GM18868 (cell line): Measurements from ENCODE around the gene METTL17.
"Not testable (repeated sequence)": the region's sequence is repeated elsewhere in the genome, so short reads cannot be mapped to it uniquely, and the experiment has no call there.

Experiments
- ATAC-seq: cut with Tn5 transposase; IDR thresholded peaks from one replicate; pipeline ENCODE4 v1.9.1; 2021; ENCODE audit warnings: mild to moderate bottlenecking, moderate library complexity; ENCODE audit not compliant: unreplicated experiment

Gene METTL17, protein sequence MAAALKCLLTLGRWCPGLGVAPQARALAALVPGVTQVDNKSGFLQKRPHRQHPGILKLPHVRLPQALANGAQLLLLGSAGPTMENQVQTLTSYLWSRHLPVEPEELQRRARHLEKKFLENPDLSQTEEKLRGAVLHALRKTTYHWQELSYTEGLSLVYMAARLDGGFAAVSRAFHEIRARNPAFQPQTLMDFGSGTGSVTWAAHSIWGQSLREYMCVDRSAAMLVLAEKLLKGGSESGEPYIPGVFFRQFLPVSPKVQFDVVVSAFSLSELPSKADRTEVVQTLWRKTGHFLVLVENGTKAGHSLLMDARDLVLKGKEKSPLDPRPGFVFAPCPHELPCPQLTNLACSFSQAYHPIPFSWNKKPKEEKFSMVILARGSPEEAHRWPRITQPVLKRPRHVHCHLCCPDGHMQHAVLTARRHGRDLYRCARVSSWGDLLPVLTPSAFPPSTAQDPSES

DNA sequence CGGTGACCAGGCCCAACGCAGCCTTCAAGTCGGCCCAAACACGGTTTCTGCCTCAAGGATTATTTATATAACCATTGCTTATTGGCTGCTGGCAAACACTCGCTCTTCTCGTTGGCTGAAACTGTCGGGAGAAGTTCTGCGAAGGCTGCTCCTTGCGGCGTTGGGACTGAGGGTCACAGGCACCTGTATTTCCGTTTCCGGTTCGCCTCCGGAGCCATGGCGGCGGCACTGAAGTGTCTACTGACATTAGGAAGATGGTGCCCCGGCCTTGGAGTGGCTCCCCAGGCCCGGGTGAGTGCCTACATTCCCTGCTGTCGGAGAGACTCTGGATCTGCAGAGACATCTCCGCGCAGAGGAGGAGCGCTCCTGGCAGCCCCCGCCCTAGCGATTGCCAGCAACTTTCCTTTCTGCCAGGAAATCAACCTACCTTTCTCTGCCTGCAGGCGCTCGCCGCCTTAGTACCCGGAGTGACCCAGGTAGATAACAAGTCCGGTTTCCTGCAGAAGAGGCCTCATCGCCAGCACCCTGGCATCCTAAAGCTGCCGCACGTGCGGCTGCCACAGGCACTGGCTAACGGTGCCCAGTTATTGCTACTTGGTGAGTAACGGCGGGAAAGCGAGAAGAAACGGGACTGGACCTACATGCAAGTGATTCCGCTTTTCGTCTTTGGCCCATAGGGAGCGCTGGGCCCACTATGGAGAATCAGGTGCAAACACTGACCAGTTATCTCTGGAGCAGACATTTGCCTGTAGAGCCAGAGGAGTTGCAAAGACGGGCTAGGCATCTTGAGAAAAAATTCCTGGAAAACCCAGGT lies at the start of gene METTL17:
Gene METTL17 (plus strand): TSS at position 194 of the 814 bp plus-strand sequence. CDS start 23 bp downstream, at position 217.
- ATAC-seq = peak; percentile 96

- ATAC-seq = not testable (repeated sequence)
Observed at GRCh38 chr14:20945146-20945545, 44.6 kb upstream of the METTL17 start.

- ATAC-seq = not testable (repeated sequence)
Observed at GRCh38 chr14:20946707-20947106, 43.1 kb upstream of the METTL17 start.

GRCh38 chr14:20954736-20955537 lies 34.8 kb upstream of the METTL17 start, which contains the start of gene RNASE2:
Gene RNASE2, plus strand, starts transcription at chr14:20955487. Its CDS starts 285 bp downstream, at chr14:20955772.
- not testable (repeated sequence) for ATAC-seq

- ATAC-seq = not testable (repeated sequence)
Observed at GRCh38 chr14:20955538-20955873, 34.3 kb upstream of the METTL17 start.

GRCh38 chr14:20956376-20956976 lies 33.3 kb upstream of the METTL17 start:
- no peak for ATAC-seq

DNA sequence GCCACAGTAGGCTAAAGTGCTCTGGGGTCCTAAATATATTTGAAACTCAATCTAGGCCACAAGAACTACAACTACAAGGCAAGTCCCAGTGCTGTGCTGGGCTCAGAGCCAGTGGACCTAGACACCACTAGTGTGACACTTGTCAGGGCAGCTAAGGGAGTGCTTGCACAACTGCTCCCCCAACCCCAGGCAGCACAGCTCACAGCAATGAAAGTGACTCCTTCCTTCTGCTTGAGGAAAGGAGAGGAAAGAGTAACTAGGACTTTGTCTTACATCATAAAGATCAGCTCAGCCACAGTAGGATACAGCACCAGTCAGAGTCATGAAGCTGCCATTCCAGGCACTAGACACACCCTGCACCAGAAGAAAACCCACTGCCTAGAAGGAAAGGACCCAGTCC lies 30.8 kb upstream of the METTL17 start:
- not testable (repeated sequence) for ATAC-seq

- ATAC-seq = no peak
Observed at GRCh38 chr14:20969336-20969735, 20.4 kb upstream of the METTL17 start.

- no peak for ATAC-seq
Observed at GRCh38 chr14:20970647-20970982, 19.2 kb upstream of the METTL17 start.

GRCh38 chr14:20970983-20971704 lies 18.6 kb upstream of the METTL17 start:
- peak; percentile 93 for ATAC-seq

DNA sequence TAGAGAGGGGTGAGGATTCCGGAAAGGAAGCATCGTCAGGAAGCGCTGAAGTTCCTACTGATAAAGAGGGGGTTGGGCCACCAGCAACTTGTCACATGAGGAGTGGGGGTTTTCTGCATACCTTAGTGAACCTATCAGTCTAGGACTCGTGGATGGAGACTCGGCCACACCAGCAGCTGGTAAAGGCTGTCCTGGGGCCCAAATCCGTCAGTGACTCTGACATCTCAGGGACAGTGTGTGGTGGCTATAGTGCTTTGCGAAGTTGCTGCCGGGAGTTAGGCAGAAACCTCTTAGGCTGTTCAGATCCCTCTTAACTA lies 18.1 kb upstream of the METTL17 start:
- ATAC-seq = peak; percentile 27

GRCh38 chr14:20973501-20973900 lies 16.3 kb upstream of the METTL17 start:
- no peak for ATAC-seq

DNA sequence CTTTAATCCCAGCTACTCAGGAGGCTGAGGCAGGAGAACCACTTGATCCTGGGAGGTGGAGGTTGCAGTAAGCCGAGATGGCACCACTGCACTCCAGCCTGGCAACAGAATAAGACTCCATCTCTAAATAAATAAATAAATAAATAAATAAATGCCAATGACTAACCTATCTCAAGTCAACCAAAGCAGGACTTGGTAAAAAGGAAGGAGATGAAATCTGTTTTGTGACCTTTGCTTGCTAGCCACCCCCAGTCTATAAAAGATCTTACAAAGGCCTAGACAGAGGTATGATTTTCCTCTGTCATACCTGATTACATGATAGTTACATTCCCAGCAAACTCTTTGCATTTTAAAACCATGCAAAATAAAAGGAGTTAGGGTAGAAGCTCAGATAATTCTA lies 13.5 kb upstream of the METTL17 start:
- ATAC-seq = no peak

- no peak for ATAC-seq
Observed at GRCh38 chr14:20978687-20979086, 11.1 kb upstream of the METTL17 start.

GRCh38 chr14:20980906-20981305 lies 8.9 kb upstream of the METTL17 start:
- ATAC-seq = no peak

- ATAC-seq = no peak
Observed at GRCh38 chr14:20982646-20983369, 7.0 kb upstream of the METTL17 start.

GRCh38 chr14:20985650-20986049 lies 4.1 kb upstream of the METTL17 start:
- not testable (repeated sequence) for ATAC-seq

DNA sequence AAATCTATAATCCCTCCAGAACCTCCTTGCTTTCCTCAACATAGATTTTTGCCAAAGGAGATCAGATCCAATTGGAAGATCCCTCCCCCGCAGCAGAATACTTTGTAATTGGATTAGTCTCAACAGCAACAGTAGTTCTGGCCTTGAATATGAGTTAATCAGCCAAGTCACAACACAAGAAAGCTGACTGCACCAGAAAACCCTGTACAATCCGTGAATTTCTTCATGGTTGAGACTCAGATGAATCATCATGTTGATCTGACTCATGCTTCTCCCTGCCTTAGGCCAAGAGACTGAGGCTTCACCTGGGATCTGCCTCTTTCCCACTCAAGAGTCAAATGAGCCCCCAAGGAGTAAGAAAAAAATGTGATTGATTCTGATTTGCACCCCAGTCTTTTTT lies 3.0 kb upstream of the METTL17 start:
- no peak for ATAC-seq

- ATAC-seq = no peak
Observed at GRCh38 chr14:20988717-20989470, 886 bp upstream of the METTL17 start.
